GM21367 (cell line): ENCODE measurements around the gene FRMD5.

Source experiments
- ATAC-seq: cut with Tn5 transposase; IDR thresholded peaks from one replicate; pipeline ENCODE4 v1.9.1; 2021; ENCODE audit not compliant: unreplicated experiment

The FRMD5 gene

DNA sequence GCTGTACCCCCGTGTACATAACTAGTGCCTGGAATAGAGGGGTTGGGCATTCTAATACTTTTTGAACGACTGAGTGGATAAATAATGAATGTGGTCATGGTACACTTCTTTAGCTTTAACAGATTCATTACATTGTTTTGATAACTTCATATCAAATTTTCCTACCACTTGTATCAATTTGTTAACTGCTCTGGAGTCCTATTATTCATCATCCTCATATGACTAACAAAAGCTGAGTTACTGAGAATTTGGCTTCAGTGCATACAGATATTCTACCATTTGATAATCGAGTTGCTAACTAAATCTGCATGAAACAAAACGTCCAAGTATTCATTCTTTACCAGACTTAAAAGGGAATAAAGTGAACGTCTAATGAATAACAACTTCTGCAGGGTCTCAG, 31.7 kb downstream of the FRMD5 start:
- ATAC-seq: no peak

DNA sequence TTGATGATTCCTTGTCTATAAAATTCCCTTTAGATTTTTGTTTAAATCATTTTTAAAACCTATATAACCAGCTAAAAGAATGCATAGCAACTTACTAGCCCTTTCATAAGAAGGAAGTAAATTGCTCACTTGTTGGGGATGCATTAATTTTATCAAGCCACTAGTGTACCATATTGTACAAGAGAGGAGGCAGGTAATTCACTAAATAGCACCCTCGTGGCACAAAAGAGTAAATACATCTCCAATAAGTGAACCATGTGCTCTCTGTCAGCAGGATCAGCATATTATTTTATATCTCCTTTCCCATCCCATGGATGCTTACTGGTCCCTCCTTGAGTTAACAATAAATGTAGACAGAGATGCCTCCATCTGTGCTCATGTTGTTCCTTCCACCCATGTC, 34.3 kb downstream of the FRMD5 start:
- no peak for ATAC-seq

DNA sequence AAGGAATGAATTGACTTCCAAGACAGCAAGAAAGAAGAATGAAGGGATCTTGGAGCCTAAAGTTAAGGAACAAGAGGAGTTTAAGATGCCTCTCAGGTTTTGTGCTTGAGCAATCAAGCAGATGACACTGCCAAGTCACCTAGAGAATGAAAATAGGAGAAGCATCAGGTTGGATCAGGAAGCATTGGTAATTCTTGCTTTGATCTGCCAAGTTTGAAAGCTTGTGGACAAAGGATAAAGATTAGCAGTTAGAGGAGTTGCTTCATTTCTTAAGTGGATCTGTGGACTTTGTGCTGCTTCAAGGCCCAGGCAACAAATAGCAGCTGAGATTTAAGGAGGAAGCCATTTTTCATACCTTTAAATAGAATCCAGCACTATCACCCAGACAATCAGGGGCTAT, 35.6 kb downstream of the FRMD5 start:
- ATAC-seq: no peak

DNA sequence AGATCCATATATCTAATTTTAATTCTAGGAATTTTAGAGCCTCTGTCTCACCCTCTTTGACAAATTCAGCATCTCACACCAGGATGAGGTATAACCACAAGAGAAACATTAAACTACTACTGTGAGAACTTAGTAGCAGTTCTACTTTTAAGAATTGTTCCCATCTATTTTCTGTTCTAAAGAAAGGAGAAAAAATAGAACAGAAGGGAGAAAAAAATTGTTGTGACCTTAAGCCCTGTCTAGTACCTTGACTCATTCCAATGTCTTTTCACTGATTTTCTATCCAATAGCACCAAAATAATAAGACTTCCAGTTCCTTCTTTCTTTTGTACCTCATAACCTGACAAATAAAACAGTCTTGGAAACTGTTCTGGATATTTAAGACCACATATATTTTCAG, 37.0 kb downstream of the FRMD5 start:
- no peak for ATAC-seq

DNA sequence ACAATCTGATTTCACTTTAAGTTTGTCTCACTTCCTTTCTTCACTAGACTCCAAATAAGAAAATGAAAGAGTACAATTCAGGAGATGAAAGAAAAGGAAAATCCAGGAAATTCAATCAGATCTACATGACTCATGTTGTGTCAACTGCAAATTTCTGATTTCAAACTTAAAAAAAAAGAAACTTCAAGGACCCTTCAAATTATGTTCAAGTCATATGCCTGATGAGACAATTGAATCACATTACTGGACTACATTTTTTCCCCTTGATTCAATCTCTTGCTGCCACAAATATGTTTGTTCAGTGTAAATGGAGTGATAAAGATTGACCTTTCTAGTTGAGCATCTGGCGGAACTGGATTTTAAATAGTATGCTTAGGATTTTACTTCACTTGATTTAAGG, 37.4 kb downstream of the FRMD5 start:
- ATAC-seq: no peak

DNA sequence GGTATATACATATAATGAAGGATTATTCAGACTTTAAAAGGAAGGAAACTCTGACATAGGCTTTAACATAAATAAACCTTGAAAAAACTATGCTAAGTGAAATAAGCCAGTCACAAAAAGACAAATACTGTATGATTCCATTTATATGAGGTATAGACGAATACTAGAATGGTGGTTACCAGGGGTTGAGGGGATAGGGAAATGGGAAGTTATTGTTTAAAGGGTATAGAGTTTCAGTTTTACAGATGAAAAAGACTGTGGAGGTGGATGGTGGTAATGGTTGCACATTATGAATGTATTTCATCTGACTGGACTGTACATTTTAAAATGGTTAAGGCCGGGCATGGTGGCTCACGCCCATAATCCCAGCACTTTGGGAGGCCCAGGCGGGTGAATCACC, 41.7 kb downstream of the FRMD5 start:
- no peak for ATAC-seq

DNA sequence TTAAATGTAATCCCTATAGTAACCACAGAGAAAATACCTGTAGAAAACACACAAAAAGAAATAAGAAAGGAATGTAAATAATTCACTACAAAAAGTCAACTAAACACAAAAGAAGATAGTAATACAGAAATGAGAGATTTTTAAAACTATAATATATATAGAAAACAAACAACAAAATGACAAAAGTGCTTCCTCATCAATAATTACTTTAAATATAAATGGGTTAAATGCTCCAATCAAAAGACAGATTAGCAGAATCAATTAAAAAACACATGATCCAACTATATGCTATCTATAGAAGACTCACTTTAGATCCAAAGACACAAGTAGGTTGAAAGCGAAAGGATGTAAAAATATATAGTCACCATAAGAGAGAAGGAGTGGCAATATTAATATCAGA, 45.8 kb downstream of the FRMD5 start:
- no peak for ATAC-seq

DNA sequence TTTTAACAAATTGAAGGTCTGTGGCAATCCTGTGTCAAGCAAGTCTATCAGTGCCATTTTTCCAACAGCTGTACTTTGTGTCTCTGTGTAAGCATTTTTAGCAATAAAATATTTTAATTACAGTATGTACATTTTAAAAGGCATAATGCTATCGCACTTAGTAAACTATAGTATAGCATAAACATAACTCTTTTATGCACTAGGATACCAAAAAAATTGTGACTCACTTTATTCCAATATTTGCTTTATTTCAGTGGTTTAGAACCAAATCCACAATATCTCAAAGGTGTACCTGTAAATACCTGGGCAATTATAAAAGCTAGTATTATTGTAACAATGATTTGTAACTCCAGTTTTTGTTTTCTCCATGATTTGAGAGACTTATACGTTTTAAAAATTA, 46.5 kb downstream of the FRMD5 start:
- ATAC-seq: no peak

DNA sequence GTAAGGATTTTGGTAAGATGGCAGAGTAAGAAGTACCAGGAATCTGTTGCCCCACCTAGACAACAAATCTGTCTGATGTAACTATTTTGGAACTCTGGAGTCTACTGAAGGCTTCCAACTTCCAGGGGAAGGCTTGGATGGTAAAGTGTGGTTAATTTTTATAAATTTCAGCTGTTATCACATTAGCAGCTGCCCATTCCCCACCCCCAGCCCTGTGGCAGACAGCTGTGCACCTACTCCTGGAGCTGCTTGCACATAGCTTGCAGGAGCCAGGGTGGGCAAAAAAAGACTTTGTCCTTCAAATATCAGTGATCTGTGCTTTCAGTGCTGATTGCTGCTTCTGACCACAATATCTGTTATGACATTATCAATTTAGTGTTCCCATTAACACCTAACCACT, 47.4 kb downstream of the FRMD5 start:
- ATAC-seq: no peak

DNA sequence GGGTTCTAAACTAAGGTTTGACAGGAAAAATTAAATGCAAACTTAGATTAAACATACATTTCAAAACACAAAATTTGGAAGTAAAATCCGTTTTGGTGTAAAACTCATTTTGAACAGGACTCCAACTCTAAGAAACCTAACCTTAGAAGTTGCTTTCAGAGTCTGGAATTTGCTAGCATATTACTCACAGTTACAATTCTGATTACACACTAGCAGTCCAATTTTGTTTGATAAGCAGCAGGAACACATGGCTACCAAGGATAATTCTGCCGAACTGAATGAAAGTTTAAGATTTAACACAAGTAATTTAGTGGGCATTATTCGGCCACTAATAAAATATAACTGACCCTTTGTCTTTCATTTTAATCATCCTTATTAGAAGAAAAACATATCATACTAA, 49.6 kb downstream of the FRMD5 start:
- no peak for ATAC-seq

DNA sequence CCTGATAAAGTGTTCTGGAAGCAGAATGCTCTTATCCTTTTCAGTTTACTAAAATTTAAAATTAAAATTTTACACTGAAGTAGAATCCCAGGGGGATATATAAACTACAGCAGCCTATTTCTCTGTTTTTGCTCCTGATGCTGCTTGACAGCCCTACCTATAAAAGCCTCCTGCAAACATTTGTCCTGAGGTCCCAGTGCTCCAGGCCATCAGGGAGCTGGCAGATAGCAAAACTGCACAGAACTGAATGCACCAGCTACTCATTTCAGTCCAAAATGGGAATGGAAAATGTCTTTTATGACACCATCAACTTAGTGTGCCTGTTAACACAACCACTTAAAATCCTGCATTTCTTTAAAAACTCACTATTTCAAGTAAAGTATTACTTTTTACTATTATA, 50.1 kb downstream of the FRMD5 start:
- ATAC-seq: no peak

DNA sequence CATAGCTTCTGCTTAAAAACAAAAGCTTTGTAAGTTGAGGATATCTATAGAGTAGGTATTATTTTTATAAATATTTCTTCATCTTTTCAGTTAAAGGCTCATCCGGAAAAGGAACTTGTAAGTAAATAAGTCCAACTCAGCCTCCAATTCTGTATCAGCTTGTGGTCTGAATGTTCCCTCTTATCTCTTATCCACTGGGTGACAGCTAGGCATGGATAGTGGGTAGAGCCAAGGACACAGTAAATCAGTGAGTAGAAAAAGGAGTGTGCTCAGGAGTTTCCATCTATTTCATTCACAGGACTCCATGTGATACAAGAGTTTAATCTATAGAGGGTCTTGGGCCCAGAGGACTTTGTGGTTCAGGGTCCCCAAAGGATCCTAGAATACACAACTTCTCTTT, 50.9 kb downstream of the FRMD5 start:
- ATAC-seq: no peak

DNA sequence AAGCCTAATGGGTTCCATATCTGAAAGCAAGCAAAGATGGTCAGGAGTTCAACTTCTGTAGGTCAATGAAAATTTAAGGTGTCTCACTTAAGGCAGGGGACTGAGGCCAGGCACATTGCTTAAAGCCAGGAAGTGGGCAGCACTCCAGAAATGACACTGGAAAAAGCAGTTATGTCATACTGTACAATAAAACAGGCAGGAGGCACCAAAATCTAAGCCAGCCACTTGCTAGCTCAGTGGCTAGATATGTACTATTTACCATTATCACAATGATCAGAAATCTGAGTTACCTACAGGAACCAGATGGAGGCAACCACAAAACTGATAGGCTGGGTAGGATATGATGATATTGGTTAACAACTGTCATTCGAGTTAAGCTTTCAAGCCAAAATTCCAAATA, 57.3 kb downstream of the FRMD5 start:
- no peak for ATAC-seq

DNA sequence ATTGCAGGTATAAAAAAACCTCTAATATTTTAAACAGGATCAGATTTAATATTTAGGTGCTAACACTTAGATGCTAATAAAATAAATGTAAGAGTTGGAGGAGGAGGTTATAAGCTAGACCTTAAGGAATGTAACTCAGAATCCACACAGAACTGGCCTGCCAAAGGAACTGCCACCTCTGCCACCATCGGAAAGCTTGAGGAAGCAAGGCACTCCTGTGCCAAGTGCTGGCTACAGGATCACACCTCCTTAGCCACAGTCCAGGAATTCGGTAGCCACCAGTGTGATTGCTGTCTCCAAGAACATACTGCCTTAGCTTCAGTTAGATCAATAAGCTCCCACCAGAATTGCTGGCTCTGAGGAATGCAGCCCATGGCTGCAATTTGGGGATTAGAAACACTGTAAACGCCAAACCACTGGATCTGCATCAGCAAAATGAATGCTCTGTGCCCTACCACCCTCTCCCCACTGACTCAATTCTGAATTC, 58.0 kb downstream of the FRMD5 start:
- no peak for ATAC-seq

DNA sequence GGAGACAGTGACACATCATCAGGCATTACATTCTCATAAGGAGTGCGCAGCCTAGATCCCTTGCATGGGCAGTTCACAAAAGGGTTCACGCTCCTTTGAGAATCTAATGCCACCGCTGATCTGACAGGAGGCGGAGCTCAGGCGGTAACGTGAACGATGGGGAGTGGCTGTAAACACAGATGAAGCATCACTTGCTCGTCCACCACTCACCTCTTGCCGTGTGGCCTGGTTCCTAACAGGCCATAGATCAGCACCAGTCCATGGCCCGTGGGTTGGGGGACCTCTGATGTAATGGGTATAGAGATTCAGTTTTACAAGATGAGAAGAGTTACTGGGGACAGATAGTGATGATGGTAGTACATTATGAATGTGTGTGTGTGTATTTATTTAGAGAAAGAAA, 63.0 kb downstream of the FRMD5 start:
- no peak for ATAC-seq

DNA sequence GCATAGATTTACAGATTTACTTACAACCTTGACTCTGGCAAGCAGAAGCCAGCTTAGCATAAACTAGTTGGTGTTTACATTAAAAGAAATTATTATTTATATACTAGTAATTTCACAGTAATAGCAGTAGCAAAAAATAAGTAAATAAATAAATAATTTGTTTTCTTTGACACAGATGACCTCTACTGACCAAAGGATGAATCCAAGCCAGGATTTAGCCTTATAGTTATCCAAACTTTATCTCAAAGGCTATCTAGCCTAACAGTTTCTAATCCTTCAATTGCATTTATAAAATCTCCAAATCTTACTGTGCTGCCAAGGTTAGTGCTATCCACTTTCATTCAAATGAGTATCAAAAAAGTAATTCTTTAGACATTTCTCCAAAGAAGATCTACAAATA, 64.3 kb downstream of the FRMD5 start:
- ATAC-seq: no peak

DNA sequence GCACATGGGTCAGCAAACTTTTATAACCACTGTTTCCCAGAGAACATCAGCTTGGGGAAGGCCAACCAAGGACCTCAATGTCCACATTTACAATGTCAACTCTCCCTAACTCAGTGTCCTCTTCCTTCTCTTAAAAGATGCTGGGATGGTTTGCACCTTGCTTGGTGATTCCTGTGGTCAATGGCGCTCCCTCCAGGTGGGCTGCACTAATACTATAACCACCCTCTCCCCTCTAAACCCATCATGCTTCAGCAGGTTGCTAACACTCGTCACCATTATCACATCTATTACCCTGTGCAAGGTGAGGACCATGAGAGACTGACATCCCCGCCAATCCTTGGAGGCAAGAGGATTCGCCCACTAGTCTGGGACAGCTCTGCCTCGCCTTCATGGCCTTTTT, 65.2 kb downstream of the FRMD5 start:
- ATAC-seq: no peak

DNA sequence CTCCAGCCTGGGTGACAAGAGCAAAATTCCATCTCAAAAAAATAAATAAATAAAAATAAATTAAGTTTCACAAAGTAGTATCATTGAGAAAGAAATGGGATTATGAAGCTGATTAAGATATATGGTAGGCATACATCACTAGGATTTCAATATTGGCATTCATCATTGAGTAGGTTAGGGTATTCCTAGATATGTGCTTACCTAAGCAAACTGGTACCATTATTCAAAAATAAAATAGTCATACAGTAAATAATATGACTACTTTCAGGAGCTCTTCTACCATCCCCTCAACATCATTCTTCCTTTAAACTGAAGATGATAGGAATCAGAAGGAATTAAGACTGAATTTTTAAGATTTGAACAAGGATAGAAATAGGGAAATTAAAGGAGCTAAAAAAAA, 66.6 kb downstream of the FRMD5 start:
- ATAC-seq: no peak

DNA sequence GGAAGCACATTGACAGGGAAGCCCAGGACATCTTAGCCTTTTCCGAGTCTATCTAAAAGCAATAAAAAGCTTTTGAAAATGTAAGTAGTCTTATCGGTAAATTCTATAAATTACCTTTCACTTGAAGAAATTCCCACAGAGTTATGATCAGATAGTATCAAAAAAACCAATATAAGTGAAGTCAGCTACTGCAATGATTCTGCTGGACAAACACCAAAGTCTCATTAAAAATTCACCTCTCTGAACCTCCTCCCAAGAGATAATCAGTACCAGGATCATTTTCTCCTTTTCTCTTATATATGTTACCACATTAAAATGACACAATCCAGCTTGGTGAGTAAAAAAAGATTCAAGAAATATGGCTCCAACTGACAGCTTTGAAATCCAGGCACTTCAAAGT, 69.2 kb downstream of the FRMD5 start:
- ATAC-seq: no peak

DNA sequence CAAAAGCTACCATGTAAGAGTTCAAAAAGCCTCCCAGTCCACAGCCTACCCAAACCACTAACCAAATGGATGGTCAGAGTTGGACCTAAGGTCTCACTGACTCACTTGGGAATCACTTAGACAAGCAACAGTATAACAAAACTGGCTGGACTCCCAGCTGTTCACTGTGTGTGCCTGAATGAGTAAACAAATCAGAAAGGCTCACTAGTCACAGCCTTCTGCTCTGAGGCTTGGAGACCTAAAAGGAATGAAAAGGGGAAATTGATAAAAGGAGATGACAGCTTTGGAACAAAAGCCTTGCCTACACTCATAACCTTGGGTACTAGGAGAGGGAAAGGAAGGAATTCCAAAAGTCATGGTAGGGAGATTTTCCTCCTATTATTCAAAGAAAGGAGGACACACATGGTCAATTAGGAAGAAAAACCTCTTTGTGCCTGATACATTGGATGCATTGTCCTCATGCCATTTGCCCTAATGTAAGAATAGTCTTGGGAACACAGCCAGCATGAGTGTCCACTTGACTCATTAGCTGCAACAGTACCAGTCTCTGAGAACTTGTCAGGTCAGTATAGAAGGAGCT, 92.3 kb downstream of the FRMD5 start:
- no peak for ATAC-seq

DNA sequence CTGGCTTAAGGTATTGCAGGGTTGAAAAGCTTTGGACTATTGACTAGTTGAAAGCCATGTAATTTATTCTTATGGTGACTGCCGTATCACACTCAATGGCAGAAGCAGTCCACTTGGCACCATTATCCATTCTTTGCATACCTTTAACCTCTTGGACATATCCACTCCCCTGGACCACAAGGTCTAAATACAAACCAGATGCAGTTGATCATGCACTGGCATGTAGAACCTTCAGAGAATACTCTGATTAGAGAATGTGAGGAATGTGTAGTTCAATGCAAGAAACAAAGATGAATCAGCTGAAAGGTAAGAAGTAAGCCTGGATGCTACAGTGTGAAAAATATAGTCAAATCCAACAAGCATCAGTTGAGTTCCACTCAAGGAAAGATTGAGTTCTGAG, 93.1 kb downstream of the FRMD5 start:
- no peak for ATAC-seq

DNA sequence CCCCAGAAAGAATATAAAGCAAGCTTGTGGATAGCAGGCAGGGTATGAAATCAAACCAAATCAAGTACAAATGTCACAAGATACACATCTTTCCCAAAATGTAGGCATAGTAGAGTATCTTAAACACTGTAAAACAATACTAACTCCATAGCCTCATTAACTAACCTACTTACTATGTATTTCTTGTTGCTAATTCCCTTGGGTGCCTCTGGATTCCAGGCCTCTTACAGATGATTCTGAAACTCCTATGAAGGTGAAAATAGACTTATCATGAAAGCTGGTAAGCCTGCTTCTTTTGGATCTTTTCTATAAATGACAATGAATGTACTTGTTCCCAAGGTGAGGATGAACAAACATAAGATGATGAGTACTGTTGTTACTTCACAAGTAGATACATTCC, 93.8 kb downstream of the FRMD5 start:
- ATAC-seq: no peak

DNA sequence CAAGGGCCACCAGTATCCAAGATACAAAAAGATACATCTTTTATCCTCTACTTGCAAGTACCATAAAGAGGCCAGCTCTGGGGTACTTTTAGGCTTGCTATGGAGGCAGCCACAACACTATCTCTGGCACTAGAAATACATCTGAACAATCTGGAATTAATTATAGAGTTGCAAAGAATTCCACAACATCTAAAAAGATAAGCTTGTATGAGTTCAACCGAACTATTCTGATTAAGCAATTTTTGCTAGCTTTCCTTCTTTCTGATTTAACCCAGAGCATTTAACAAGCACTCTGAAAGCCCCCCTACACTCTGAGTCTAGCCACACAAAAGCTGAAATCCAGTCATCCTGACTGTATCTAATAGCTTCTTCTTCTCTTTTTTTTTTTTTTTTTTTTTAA, 95.4 kb downstream of the FRMD5 start:
- ATAC-seq: no peak

DNA sequence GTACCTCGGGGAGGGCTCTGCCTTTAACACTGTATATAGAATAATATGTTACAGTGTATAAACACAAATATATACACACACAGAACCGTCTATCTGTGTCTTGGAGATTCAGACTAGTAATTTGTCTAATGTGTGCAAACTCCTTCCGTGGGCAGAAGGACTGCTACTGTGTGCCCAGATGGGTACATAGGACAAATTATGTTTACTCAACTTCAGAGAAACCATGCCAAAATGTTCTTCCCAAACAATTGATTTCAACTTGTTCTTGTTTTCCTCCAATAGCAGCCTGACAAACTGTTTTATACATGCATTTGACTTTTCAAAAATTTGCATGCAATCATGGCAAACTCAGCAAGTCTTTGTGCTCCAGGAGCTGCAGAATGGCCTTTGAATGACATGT, 97.5 kb downstream of the FRMD5 start:
- no peak for ATAC-seq
